ENCODE results near the gene RBM15. TPM values are rescaled to one million over a fixed set of nuclear protein-coding genes. Genes with fewer than 3 reads are reported as not detected.

Gene RBM15
- total RNA-seq, 1 experiment from 2014 or later, result 44.0 TPM

- Histone ChIP-seq H3K9me3 (ENCODE audit: control insufficient read depth in 1 of 2, insufficient read depth in 1 of 2, low read depth in 1 of 2, low read length in 2 of 2) (no peaks in the 10 kb centered on the region), H3K9me2 (ENCODE audit: insufficient read depth) (no peaks in the 10 kb centered on the region), H3K9ac (ENCODE audit: low read length) (peak overlapping the region; percentile 96), H3K36me3 (ENCODE audit: control insufficient read depth in 1 of 2, insufficient read depth in 2 of 2, low read length in 2 of 2) (peaks cover 5 to 11% of the 10 kb centered on the region in 2 experiments; a peak in 3 of 4 replicates), H3K27ac (ENCODE audit: low read depth, low read length) (peak overlapping the region; percentile 95), H3K4me1 (ENCODE audit: control insufficient read depth in 1 of 2, insufficient read depth in 2 of 2, low read length in 2 of 2) (peaks cover 37 to 49% of the 10 kb centered on the region in 2 experiments), H3K79me2 (ENCODE audit: insufficient read depth, low read length) (peaks cover 21% of the 10 kb centered on the region), H3K27me3 (ENCODE audit: insufficient read depth, low read length) (no peaks in the 10 kb centered on the region), H3K4me3 (replicated peaks in 1 of 2; ENCODE audit: low read depth in 1 of 2, low read length in 2 of 2) (peak overlapping the region; percentile 69 to 89; a peak in 2 of 4 replicates), H4K20me1 (ENCODE audit: insufficient read depth) (no peaks in the 10 kb centered on the region), H3K4me2 (ENCODE audit: low read length) (peak overlapping the region; percentile 93), H2AFZ (ENCODE audit: low read depth, low read length, poor library complexity, severe bottlenecking) (peak overlapping the region; percentile 36)
- no TSS peak for BruUV-seq (replicated peaks)
- POLR2A ChIA-PET, result interaction anchor here (1.5 kb wide), 1 partner anchor 12 kb away, joined by 4 read pairs; no protein-coding TSS in a partner anchor
- TF ChIP-seq, protein P1, sequence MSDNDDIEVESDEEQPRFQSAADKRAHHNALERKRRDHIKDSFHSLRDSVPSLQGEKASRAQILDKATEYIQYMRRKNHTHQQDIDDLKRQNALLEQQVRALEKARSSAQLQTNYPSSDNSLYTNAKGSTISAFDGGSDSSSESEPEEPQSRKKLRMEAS (IDR thresholded peaks at IDR 0.05), result peak; percentile 36; the same call in 1 of the 2 replicates
- TF ChIP-seq JUND (IDR thresholded peaks at IDR 0.05) (peak; percentile 60; the same call in 1 of the 2 replicates), TCF7L2 (IDR thresholded peaks at IDR 0.05; ENCODE audit: borderline replicate concordance, extremely low read depth, insufficient read depth, insufficient read length) (peak; percentile 85), EGR1 (IDR thresholded peaks at IDR 0.05; ENCODE audit: low read depth) (no peak), SIN3A (IDR thresholded peaks at IDR 0.05; ENCODE audit: low read depth) (peak; percentile 53), YY1 (IDR thresholded peaks at IDR 0.05; ENCODE audit: extremely low read depth, insufficient replicate concordance, low read depth, low read length) (no peak), SP1 (IDR thresholded peaks at IDR 0.05; ENCODE audit: low read depth) (peak; percentile 55), CBX3 (IDR thresholded peaks at IDR 0.05; ENCODE audit: low read depth) (peak; percentile 12; the same call in 1 of the 2 replicates), CEBPB (IDR thresholded peaks at IDR 0.05; ENCODE audit: low read depth) (peak; percentile 61; the same call in 1 of the 2 replicates)
- ATAC-seq, result no peak
- intact Hi-C loops (cut with micrococcal nuclease), result no loop called here
- CTCF ChIA-PET, result interaction anchor here (1.1 to 4.9 kb wide), 4 partner anchors 124 to 159 kb away, joined by 3 to 49 read pairs (median 10); no protein-coding TSS in a partner anchor
- DNase-seq (ENCODE audit: low read depth, low spot score), result peak; percentile 39
- RAD21 ChIA-PET (ENCODE audit: low non-redundant PET in 1 of 2, low total read pairs in 2 of 2, uncharacterized antibody in 2 of 2, unreplicated experiment in 2 of 2), result no interaction called here
Observed at GRCh38 chr1:110336300-110337039, 2.7 kb upstream of the RBM15 start.
